GM23338 (cell line): ENCODE measurements around the gene PSD.

ENCODE experiments used
- CREB1 ChIP-seq: fragments of 250-450 bp; sonication (Bioruptor Pico); IDR thresholded peaks from 2 replicates; pipeline ENCODE4 v1.5.0; 2020; ENCODE audit warnings: low read depth, mild to moderate bottlenecking, moderate library complexity
- EZH2 ChIP-seq: fragments of 200-600 bp; sonication (generic); IDR thresholded peaks from one replicate; pipeline ENCODE4 v1.8.0; 2017; ENCODE audit warnings: antibody characterized with exemption, mild to moderate bottlenecking, low read depth; ENCODE audit not compliant: unreplicated experiment
- EZH2phosphoT487 ChIP-seq: fragments of 200-600 bp; sonication (generic); IDR thresholded peaks from one replicate; pipeline ENCODE4 v1.8.1; 2018; ENCODE audit warnings: antibody characterized with exemption; ENCODE audit not compliant: unreplicated experiment
- NANOG ChIP-seq: IDR thresholded peaks from 2 replicates; pipeline ENCODE4 v1.6.1; 2016; ENCODE audit warnings: antibody characterized with exemption, borderline replicate concordance
- POLR2AphosphoS5 ChIP-seq: IDR thresholded peaks from 2 replicates; pipeline ENCODE4 v1.6.1; 2016; ENCODE audit warnings: antibody characterized with exemption, low read depth
- STAT1 ChIP-seq: IDR thresholded peaks from one replicate; pipeline ENCODE4 v1.6.1; 2016; ENCODE audit warnings: antibody characterized with exemption; ENCODE audit not compliant: unreplicated experiment
- ZNF114 ChIP-seq: fragments of 250-450 bp; sonication (Bioruptor Pico); IDR thresholded peaks from 2 replicates; pipeline ENCODE4 v1.5.0; 2020; ENCODE audit warnings: mild to moderate bottlenecking, moderate library complexity
- ZNF331 ChIP-seq: fragments of 250-450 bp; sonication (Bioruptor Pico); IDR thresholded peaks from 2 replicates; pipeline ENCODE4 v1.5.0; 2020; ENCODE audit warnings: low read depth, mild to moderate bottlenecking, moderate library complexity
- ZNF462 ChIP-seq: fragments of 250-450 bp; sonication (Bioruptor Pico); IDR thresholded peaks from 2 replicates; pipeline ENCODE4 v1.5.0; 2020; ENCODE audit warnings: mild to moderate bottlenecking, moderate library complexity
- TF ChIP-seq, protein P1 (sequence below), 2 experiments: fragments of 200-600 bp in 1 of 2; sonication (generic) in 1 of 2; conservative IDR thresholded peaks; 2 replicates each; pipeline versions ENCODE4 v1.5.1 to v1.6.1; 2016 to 2017; ENCODE audit warnings: antibody characterized with exemption in 2 of 2, low read depth in 2 of 2, mild to moderate bottlenecking in 2 of 2, moderate library complexity in 1 of 2
- TF ChIP-seq, protein P2 (sequence below): IDR thresholded peaks from one replicate; pipeline ENCODE4 v1.6.1; 2018; ENCODE audit warnings: antibody characterized with exemption; ENCODE audit not compliant: unreplicated experiment

GRCh38 chr10:102433619-102434046 lies 15.0 kb upstream of the PSD start:
- no peak for TF ChIP-seq POLR2AphosphoS5
- TF ChIP-seq ZNF114, result no peak
- TF ChIP-seq, protein P1, sequence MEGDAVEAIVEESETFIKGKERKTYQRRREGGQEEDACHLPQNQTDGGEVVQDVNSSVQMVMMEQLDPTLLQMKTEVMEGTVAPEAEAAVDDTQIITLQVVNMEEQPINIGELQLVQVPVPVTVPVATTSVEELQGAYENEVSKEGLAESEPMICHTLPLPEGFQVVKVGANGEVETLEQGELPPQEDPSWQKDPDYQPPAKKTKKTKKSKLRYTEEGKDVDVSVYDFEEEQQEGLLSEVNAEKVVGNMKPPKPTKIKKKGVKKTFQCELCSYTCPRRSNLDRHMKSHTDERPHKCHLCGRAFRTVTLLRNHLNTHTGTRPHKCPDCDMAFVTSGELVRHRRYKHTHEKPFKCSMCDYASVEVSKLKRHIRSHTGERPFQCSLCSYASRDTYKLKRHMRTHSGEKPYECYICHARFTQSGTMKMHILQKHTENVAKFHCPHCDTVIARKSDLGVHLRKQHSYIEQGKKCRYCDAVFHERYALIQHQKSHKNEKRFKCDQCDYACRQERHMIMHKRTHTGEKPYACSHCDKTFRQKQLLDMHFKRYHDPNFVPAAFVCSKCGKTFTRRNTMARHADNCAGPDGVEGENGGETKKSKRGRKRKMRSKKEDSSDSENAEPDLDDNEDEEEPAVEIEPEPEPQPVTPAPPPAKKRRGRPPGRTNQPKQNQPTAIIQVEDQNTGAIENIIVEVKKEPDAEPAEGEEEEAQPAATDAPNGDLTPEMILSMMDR (conservative IDR thresholded peaks at IDR 0.05; ENCODE audit: low read depth in 2 of 2), result no peak
- TF ChIP-seq EZH2phosphoT487, result no peak
- TF ChIP-seq STAT1, result no peak
- no peak for TF ChIP-seq EZH2
- TF ChIP-seq ZNF331 (CRISPR knock-in tag), result no peak
- TF ChIP-seq CREB1 (CRISPR knock-in tag), result no peak
- TF ChIP-seq, protein P2, sequence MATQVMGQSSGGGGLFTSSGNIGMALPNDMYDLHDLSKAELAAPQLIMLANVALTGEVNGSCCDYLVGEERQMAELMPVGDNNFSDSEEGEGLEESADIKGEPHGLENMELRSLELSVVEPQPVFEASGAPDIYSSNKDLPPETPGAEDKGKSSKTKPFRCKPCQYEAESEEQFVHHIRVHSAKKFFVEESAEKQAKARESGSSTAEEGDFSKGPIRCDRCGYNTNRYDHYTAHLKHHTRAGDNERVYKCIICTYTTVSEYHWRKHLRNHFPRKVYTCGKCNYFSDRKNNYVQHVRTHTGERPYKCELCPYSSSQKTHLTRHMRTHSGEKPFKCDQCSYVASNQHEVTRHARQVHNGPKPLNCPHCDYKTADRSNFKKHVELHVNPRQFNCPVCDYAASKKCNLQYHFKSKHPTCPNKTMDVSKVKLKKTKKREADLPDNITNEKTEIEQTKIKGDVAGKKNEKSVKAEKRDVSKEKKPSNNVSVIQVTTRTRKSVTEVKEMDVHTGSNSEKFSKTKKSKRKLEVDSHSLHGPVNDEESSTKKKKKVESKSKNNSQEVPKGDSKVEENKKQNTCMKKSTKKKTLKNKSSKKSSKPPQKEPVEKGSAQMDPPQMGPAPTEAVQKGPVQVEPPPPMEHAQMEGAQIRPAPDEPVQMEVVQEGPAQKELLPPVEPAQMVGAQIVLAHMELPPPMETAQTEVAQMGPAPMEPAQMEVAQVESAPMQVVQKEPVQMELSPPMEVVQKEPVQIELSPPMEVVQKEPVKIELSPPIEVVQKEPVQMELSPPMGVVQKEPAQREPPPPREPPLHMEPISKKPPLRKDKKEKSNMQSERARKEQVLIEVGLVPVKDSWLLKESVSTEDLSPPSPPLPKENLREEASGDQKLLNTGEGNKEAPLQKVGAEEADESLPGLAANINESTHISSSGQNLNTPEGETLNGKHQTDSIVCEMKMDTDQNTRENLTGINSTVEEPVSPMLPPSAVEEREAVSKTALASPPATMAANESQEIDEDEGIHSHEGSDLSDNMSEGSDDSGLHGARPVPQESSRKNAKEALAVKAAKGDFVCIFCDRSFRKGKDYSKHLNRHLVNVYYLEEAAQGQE, result no peak
- no peak for TF ChIP-seq NANOG
- TF ChIP-seq ZNF462 (CRISPR knock-in tag), result no peak
